PC-3 (cell line): ENCODE data around the gene SF1. TPM values are rescaled to one million over a fixed set of nuclear protein-coding genes. Genes with fewer than 3 reads are reported as not detected.

Experiments used
- ATAC-seq: fragments of 200-7000 bp; cut with Tn5 transposase; 2 replicates; pipeline ENCODE4 v1.9.1; 2020; ENCODE audit warnings: mild to moderate bottlenecking, moderate library complexity
- BruUV-seq: library from RNA; stranded (reverse); fragments of 400-500 nt; replicated peaks from 2 replicates; lab custom pipeline; 2021; lab: Mats Ljungman, UMichigan
- CTCF ChIA-PET: fragments of 300-600 bp; sonication (Branson Sonifier 250); formaldehyde crosslinking; loops from one replicate; lab custom pipeline; 2022; ENCODE audit warnings: antibody characterized with exemption; lab: Charles Lee
- POLR2A ChIA-PET: fragments of 300-600 bp; sonication (Branson Sonifier 250); formaldehyde crosslinking; loops from one replicate; lab custom pipeline; 2022; ENCODE audit warnings: antibody characterized with exemption; ENCODE audit not compliant: unreplicated experiment; lab: Charles Lee
- DNase-seq: peaks from one replicate; pipeline ENCODE4 v3.0.0-alpha.2; 2015
- H2AFZ ChIP-seq: fragments of 300-600 bp; sonication (generic); 2 replicates; pipeline ENCODE4 v1.6.0; 2016; ENCODE audit warnings: antibody characterized with exemption, low read length
- H3F3A ChIP-seq: fragments of 300-600 bp; sonication (generic); one replicate; pipeline ENCODE4 v1.6.0; 2017; ENCODE audit warnings: antibody characterized with exemption, low read length, control low read depth, mild to moderate bottlenecking; ENCODE audit not compliant: unreplicated experiment
- H3K27ac ChIP-seq: fragments of 300-600 bp; sonication (generic); 2 replicates; pipeline ENCODE4 v1.5.1; 2016; ENCODE audit warnings: mild to moderate bottlenecking, low read length
- H3K27me3 ChIP-seq: fragments of 300-600 bp; sonication (generic); 2 replicates; pipeline ENCODE4 v1.6.1; 2016; ENCODE audit warnings: low read length, mixed read lengths
- H3K36me3 ChIP-seq: fragments of 300-600 bp; sonication (generic); 2 replicates; pipeline ENCODE4 v1.6.1; 2016; ENCODE audit warnings: low read depth, mixed run types, low read length, mixed read lengths
- H3K4me1 ChIP-seq: fragments of 300-600 bp; sonication (generic); 2 replicates; pipeline ENCODE4 v1.5.1; 2016; ENCODE audit warnings: low read length; ENCODE audit not compliant: insufficient read depth
- H3K4me2 ChIP-seq: fragments of 300-600 bp; sonication (generic); 2 replicates; pipeline ENCODE4 v1.6.0; 2016; ENCODE audit warnings: low read length
- H3K4me3 ChIP-seq: fragments of 300-600 bp; sonication (generic); 2 replicates; pipeline ENCODE4 v1.5.1; 2016; ENCODE audit warnings: mild to moderate bottlenecking, low read length, mixed read lengths
- H3K79me2 ChIP-seq: fragments of 300-600 bp; sonication (generic); 2 replicates; pipeline ENCODE4 v1.6.1; 2017; ENCODE audit warnings: low read length, mixed read lengths
- H3K9ac ChIP-seq: fragments of 300-600 bp; sonication (generic); 2 replicates; pipeline ENCODE4 v1.6.0; 2016; ENCODE audit warnings: mild to moderate bottlenecking, low read length
- H3K9me2 ChIP-seq: fragments of 300-600 bp; sonication (generic); replicated peaks from 2 replicates; pipeline ENCODE4 v1.6.1; 2016; ENCODE audit warnings: mixed run types, low read length, mixed read lengths
- H3K9me3 ChIP-seq: fragments of 300-600 bp; sonication (generic); 2 replicates; pipeline ENCODE4 v1.6.1; 2016; ENCODE audit warnings: low read length, mixed read lengths
- H4K20me1 ChIP-seq: fragments of 300-600 bp; sonication (generic); 2 replicates; pipeline ENCODE4 v1.6.1; 2016; ENCODE audit warnings: low read length, mixed read lengths
- EZH2 ChIP-seq: fragments of 300-600 bp; sonication (generic); IDR thresholded peaks from one replicate; pipeline ENCODE4 v1.6.1; 2017; ENCODE audit warnings: antibody characterized with exemption, mild to moderate bottlenecking, low read length; ENCODE audit not compliant: unreplicated experiment
- EZH2phosphoT487 ChIP-seq: fragments of 300-600 bp; sonication (generic); IDR thresholded peaks from 2 replicates; pipeline ENCODE4 v1.6.1; 2018; ENCODE audit warnings: mild to moderate bottlenecking, antibody characterized with exemption, low read length, borderline replicate concordance
- intact Hi-C: fragments of 100-400 bp; cut with micrococcal nuclease; formaldehyde crosslinking; loops from 2 replicates; pipeline ENCODE4 v1.9.0; 2023
- total RNA-seq: library from RNA; depleted of rRNA; stranded (reverse); fragments of >200 nt; gene quantifications from 2 replicates; pipeline ENCODE4 v1.2.3, GENCODE V29; 2014
- TF ChIP-seq, protein P1 (sequence below): fragments of 300-600 bp; sonication (generic); conservative IDR thresholded peaks from 2 replicates; pipeline ENCODE4 v1.5.1; 2017; ENCODE audit warnings: antibody characterized with exemption, low read depth, mild to moderate bottlenecking, low read length

The SF1 gene
- total RNA-seq, 1 experiment from 2014 or later, result 217 TPM

DNA sequence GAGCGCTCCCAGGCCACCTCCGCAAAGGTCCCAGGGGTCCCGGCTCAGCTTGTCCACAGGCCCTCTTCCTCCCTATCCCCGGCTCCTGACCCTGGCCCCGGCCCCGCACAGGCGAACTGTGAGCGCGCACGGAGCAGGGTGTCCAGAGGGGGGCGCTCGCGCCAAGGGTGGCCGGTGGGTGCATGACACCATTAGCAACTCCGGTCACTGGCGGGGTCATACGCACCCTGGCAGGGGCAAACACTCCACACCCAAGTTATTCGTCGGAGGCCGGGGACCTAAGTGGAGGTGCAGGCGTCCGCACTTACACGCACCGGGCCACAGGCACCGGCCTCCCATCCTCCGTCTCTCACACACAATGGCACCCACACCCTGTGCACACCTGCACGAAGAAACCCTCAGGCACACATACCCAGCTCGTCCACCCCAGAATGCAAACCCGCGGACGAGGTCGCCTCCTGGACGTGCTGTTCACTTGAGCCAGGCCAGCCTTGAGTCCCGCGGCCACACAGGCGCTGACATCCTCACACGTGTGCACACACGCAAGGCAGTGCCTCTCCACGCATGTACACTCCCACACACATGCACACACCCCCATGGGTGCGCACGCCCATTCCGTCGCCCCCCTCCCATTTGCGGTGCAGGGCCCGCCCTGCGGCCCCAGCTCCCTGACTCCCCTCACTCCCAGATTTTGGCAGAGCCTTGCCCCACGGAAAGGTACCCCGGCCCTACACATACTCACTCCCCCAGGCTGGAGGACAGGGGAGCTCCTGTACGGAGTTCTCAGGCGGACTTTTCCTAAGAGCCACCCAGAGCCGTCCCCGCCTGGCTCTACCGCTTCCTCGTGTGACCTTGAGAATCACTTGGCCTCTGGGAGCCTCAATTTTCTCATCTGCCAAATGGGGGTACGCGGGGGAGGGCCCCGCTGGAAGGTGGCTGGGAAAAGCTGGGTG is 34.5 kb downstream of the SF1 start, which contains the start of gene RASGRP2:
Gene RASGRP2 (minus strand): TSS at position 552 of the 953 bp plus-strand sequence. CDS start 1,276 bp downstream, outside the sequence.
- peak; percentile 42 for ATAC-seq
- ChIA-PET CTCF (no interaction called here), POLR2A (no interaction called here)
- TF ChIP-seq EZH2, result peak; percentile 84
- TF ChIP-seq EZH2phosphoT487, result peak; percentile 66
- TF ChIP-seq, protein P1, sequence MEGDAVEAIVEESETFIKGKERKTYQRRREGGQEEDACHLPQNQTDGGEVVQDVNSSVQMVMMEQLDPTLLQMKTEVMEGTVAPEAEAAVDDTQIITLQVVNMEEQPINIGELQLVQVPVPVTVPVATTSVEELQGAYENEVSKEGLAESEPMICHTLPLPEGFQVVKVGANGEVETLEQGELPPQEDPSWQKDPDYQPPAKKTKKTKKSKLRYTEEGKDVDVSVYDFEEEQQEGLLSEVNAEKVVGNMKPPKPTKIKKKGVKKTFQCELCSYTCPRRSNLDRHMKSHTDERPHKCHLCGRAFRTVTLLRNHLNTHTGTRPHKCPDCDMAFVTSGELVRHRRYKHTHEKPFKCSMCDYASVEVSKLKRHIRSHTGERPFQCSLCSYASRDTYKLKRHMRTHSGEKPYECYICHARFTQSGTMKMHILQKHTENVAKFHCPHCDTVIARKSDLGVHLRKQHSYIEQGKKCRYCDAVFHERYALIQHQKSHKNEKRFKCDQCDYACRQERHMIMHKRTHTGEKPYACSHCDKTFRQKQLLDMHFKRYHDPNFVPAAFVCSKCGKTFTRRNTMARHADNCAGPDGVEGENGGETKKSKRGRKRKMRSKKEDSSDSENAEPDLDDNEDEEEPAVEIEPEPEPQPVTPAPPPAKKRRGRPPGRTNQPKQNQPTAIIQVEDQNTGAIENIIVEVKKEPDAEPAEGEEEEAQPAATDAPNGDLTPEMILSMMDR, result peak; percentile 76
- Histone ChIP-seq H3K79me2 (no peaks in the 10 kb centered on the region), H3K4me3 (peak within 1 kb of the TSS; percentile 70), H4K20me1 (no peaks in the 10 kb centered on the region), H3F3A (no peaks in the 10 kb centered on the region), H3K27ac (no peak within 1 kb of the TSS), H3K4me1 (peaks cover 13% of the 10 kb centered on the region), H3K9ac (no peak within 1 kb of the TSS), H3K27me3 (peaks cover 36% of the 10 kb centered on the region), H3K9me3 (no peaks in the 10 kb centered on the region), H3K36me3 (no peaks in the 10 kb centered on the region), H3K9me2 (no peaks in the 10 kb centered on the region), H3K4me2 (peak within 1 kb of the TSS; percentile 90), H2AFZ (peak within 1 kb of the TSS; percentile 91; the same call in 1 of the 2 replicates)
- DNase-seq, result peak; percentile 40
- intact Hi-C loops, result loop anchor here (1.0 kb wide), 1 partner anchor 56 kb away; no protein-coding TSS in a partner anchor
- no TSS peak for BruUV-seq

DNA sequence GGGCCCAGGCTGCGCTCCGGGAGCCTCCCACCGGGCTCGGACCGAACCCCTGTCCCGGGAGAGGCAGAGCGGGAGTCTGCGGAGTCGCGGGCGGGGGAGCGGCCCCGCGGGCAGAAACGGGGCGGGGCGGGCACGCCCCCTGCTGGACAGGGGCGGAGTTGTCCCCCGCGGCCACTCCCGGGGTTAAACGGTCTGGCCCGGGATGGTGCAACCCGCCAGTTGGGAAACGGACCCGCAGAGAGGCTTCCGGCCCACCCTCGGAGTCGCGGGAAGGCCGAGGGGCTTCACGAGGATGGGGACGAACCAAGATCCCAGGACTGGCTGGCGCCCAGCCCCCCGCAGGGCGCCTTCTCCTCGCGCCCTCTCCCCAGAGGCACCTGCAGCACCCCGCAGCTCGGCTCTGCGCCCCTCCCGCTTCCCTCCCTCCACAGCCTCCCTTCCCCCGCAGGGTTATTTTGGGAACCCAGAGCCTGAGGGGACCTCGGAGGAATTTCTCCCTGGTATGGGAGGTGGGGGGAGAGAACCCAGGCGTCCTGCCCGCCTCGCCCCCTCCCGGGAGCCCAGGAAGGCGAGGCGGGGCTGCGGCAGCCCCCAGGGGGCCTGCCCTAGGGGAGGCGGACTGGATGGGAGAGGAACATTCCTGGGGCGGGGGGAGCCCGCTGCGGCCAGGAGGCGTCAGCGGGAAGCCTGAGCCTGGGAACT is 35.3 kb downstream of the SF1 start:
- ChIA-PET POLR2A (no interaction called here), CTCF (interaction anchor here (0.7 kb wide), 1 partner anchor 10 kb away, joined by 5 read pairs; no protein-coding TSS in a partner anchor)
- Histone ChIP-seq H3K79me2 (no peaks in the 10 kb centered on the region), H3K9ac (no peak overlapping the region), H3K4me1 (peaks cover 13% of the 10 kb centered on the region), H3K27me3 (peaks cover 36% of the 10 kb centered on the region), H3F3A (no peaks in the 10 kb centered on the region), H3K9me2 (no peaks in the 10 kb centered on the region), H2AFZ (peak overlapping the region; percentile 91), H4K20me1 (no peaks in the 10 kb centered on the region), H3K4me2 (peak overlapping the region; percentile 90), H3K4me3 (peak overlapping the region; percentile 70), H3K36me3 (no peaks in the 10 kb centered on the region), H3K27ac (no peak overlapping the region), H3K9me3 (no peaks in the 10 kb centered on the region)
- DNase-seq (peak; percentile 73), ATAC-seq (peak; percentile 70)
- intact Hi-C loops, result loop anchor here (1.0 kb wide), 1 partner anchor 55 kb away; no protein-coding TSS in a partner anchor
- no TSS peak for BruUV-seq
- TF ChIP-seq EZH2, result no peak
- TF ChIP-seq, protein P1, result peak; percentile 87
